IMR-90 (cell line): Measurements from ENCODE around the gene MYO9A. TPM values are rescaled to one million over a fixed set of nuclear protein-coding genes. Genes with fewer than 3 reads are reported as not detected.

Experiments
- ATAC-seq: fragments of 200-7000 bp; cut with Tn5 transposase; 2 replicates; pipeline ENCODE4 v1.9.1; 2020; ENCODE audit warnings: low read depth, mild to moderate bottlenecking, moderate library complexity
- BruUV-seq: library from RNA; stranded (reverse); fragments of 400-500 nt; replicated peaks from 2 replicates; lab custom pipeline; 2021; lab: Mats Ljungman, UMichigan
- CTCF ChIA-PET: fragments of 300-600 bp; formaldehyde crosslinking; extraction: SDS; loops from one replicate; lab custom pipeline; 2021; ENCODE audit warnings: antibody characterized with exemption; lab: Yijun Ruan, JAX
- POLR2A ChIA-PET: fragments of 300-600 bp; sonication (Branson Sonifier 250); formaldehyde crosslinking; loops from one replicate; lab custom pipeline; 2022; ENCODE audit warnings: antibody characterized with exemption; ENCODE audit not compliant: unreplicated experiment; lab: Charles Lee
- DNase-seq: peaks from one replicate; pipeline ENCODE4 v3.0.0; 2013
- H2AFZ ChIP-seq: replicated peaks from 2 replicates; pipeline ENCODE3; 2013; ENCODE audit warnings: low read length, mild to moderate bottlenecking; ENCODE audit not compliant: poor library complexity
- H2AK5ac ChIP-seq: 2 replicates; pipeline ENCODE4 v1.6.1; 2013; ENCODE audit warnings: low read depth, low read length, inconsistent platforms
- H2AK9ac ChIP-seq: replicated peaks from 2 replicates; pipeline ENCODE3; 2013; ENCODE audit warnings: mild to moderate bottlenecking, low read depth, low read length, moderate library complexity; ENCODE audit not compliant: poor library complexity
- H2BK120ac ChIP-seq: 2 replicates; pipeline ENCODE4 v1.6.1; 2013; ENCODE audit warnings: low read depth, low read length, inconsistent platforms
- H2BK15ac ChIP-seq: 3 replicates; pipeline ENCODE4 v1.6.1; 2013; ENCODE audit warnings: low read depth, low read length, inconsistent platforms
- H2BK20ac ChIP-seq: 2 replicates; pipeline ENCODE4 v1.6.1; 2013; ENCODE audit warnings: low read depth, mild to moderate bottlenecking, inconsistent platforms, low read length, moderate library complexity
- H2BK5ac ChIP-seq: 2 replicates; pipeline ENCODE4 v1.6.1; 2013; ENCODE audit warnings: mild to moderate bottlenecking, low read depth, low read length, inconsistent platforms; ENCODE audit not compliant: poor library complexity, severe bottlenecking
- H3K14ac ChIP-seq: replicated peaks from 2 replicates; pipeline ENCODE4 v1.6.1; 2013; ENCODE audit warnings: low read depth, low read length, inconsistent platforms
- H3K18ac ChIP-seq: 2 replicates; pipeline ENCODE4 v1.6.1; 2013; ENCODE audit warnings: low read depth, low read length, control low read depth
- H3K23ac ChIP-seq: 2 replicates; pipeline ENCODE4 v1.6.1; 2013; ENCODE audit warnings: low read depth, low read length, inconsistent platforms
- H3K27ac ChIP-seq: 2 replicates; pipeline ENCODE4 v1.5.1; 2013; ENCODE audit warnings: mild to moderate bottlenecking, control low read depth, low read length; ENCODE audit not compliant: insufficient read depth
- H3K27me3 ChIP-seq: 2 replicates; pipeline ENCODE4 v1.6.1; 2013; ENCODE audit warnings: low read length; ENCODE audit not compliant: control insufficient read depth, insufficient read depth
- H3K36me3 ChIP-seq: 2 replicates; pipeline ENCODE4 v1.6.1; 2013; ENCODE audit warnings: low read length, mixed read lengths; ENCODE audit not compliant: control insufficient read depth, insufficient read depth
- H3K4ac ChIP-seq: 2 replicates; pipeline ENCODE4 v1.6.1; 2013; ENCODE audit warnings: low read depth, low read length, inconsistent platforms
- H3K4me1 ChIP-seq: 2 replicates; pipeline ENCODE4 v1.6.1; 2013; ENCODE audit warnings: low read length, mixed read lengths; ENCODE audit not compliant: control insufficient read depth, insufficient read depth
- H3K4me2 ChIP-seq: 2 replicates; pipeline ENCODE4 v1.6.1; 2013; ENCODE audit warnings: low read depth, mild to moderate bottlenecking, control low read depth, low read length, moderate library complexity
- H3K4me3 ChIP-seq: 2 replicates; pipeline ENCODE4 v1.5.1; 2013; ENCODE audit warnings: low read depth, mild to moderate bottlenecking, control low read depth, low read length, moderate library complexity; ENCODE audit not compliant: insufficient read depth
- H3K56ac ChIP-seq: 2 replicates; pipeline ENCODE4 v1.6.1; 2013; ENCODE audit warnings: low read length, inconsistent platforms; ENCODE audit not compliant: insufficient read depth; ENCODE audit errors: extremely low read depth
- H3K79me1 ChIP-seq, 2 experiments: 2 replicates each; pipeline ENCODE4 v1.6.1; 2013; ENCODE audit warnings: low read length in 2 of 2, inconsistent platforms in 1 of 2, low read depth in 1 of 2
- H3K9ac ChIP-seq: 2 replicates; pipeline ENCODE4 v1.6.1; 2013; ENCODE audit warnings: low read depth, low read length, control low read depth
- H3K9me1 ChIP-seq: 2 replicates; pipeline ENCODE4 v1.6.1; 2013; ENCODE audit warnings: low read length, inconsistent platforms; ENCODE audit not compliant: insufficient read depth
- H3K9me3 ChIP-seq: 2 replicates; pipeline ENCODE4 v1.6.1; 2013; ENCODE audit warnings: low read length; ENCODE audit not compliant: control insufficient read depth, insufficient read depth
- H4K20me1 ChIP-seq: 2 replicates; pipeline ENCODE4 v1.6.1; 2013; ENCODE audit warnings: low read length, inconsistent platforms; ENCODE audit not compliant: insufficient read depth
- H4K5ac ChIP-seq: 2 replicates; pipeline ENCODE4 v1.6.1; 2013; ENCODE audit warnings: mild to moderate bottlenecking, low read depth, low read length, control low read depth
- H4K8ac ChIP-seq, 2 experiments: 2 replicates each; pipeline ENCODE4 v1.6.1; 2013; ENCODE audit warnings: low read depth in 2 of 2, low read length in 2 of 2, control low read depth in 1 of 2, inconsistent platforms in 1 of 2
- H4K91ac ChIP-seq: 2 replicates; pipeline ENCODE4 v1.6.1; 2013; ENCODE audit warnings: low read depth, low read length, inconsistent platforms; ENCODE audit not compliant: insufficient read depth
- CEBPB ChIP-seq: IDR thresholded peaks from 2 replicates; pipeline ENCODE4 v1.6.1; 2012; ENCODE audit warnings: low read depth, low read length, improper control_type of control experiment
- CHD1 ChIP-seq: IDR thresholded peaks from 2 replicates; pipeline ENCODE4 v1.6.1; 2012; ENCODE audit warnings: low read depth, low read length, improper control_type of control experiment
- MAZ ChIP-seq: IDR thresholded peaks from 2 replicates; pipeline ENCODE4 v1.6.1; 2012; ENCODE audit warnings: low read depth, mild to moderate bottlenecking, low read length, improper control_type of control experiment, moderate library complexity, borderline replicate concordance
- POLR2A ChIP-seq: IDR thresholded peaks from 2 replicates; pipeline ENCODE4 v1.6.1; 2012; ENCODE audit warnings: mild to moderate bottlenecking, low read depth, low read length
- RAD21 ChIP-seq: IDR thresholded peaks from 2 replicates; pipeline ENCODE4 v1.6.1; 2012; ENCODE audit warnings: low read length, improper control_type of control experiment
- RCOR1 ChIP-seq: IDR thresholded peaks from 2 replicates; pipeline ENCODE4 v1.6.1; 2012; ENCODE audit warnings: mild to moderate bottlenecking, low read length, improper control_type of control experiment; ENCODE audit not compliant: insufficient replicate concordance
- WGBS, 2 experiments: methylation state at CpG; one replicate each; pipeline versions ENCODE4 v1.1.5 to v1.1.7; 2013; ENCODE audit warnings: missing lambda C conversion rate in 2 of 2; ENCODE audit not compliant: insufficient read length in 1 of 2; ENCODE audit errors: extremely low coverage in 2 of 2; 5-methylcytosine and 5-hydroxymethylcytosine counted together
- dilution Hi-C: fragments of 300-500 bp; cut with HindIII; formaldehyde crosslinking; loops from one replicate; pipeline ENCODE4 v1.14.3; 2018; ENCODE audit warnings: low sequenced_read_pairs; ENCODE audit not compliant: unreplicated experiment
- in situ Hi-C: fragments of 300-500 bp; cut with MboI; formaldehyde crosslinking; loops from 3 replicates; pipeline ENCODE4 v1.14.3; 2019; ENCODE audit warnings: low sequenced_read_pairs, inconsistent platforms, mixed read lengths
- intact Hi-C: fragments of 100-400 bp; cut with micrococcal nuclease; formaldehyde crosslinking; loops from 2 replicates; pipeline ENCODE4 v1.10.0; 2022
- polyA plus RNA-seq, 3 experiments: library from polyadenylated mRNA; depleted of rRNA; stranded (reverse); fragments of >200 nt; gene quantifications; 2 replicates each; pipeline ENCODE4 v1.2.3, GENCODE V29; 2012; ENCODE audit warnings: low replicate concordance in 1 of 3
- total RNA-seq: library from RNA; depleted of rRNA; stranded (reverse); fragments of >200 nt; gene quantifications from 2 replicates; pipeline ENCODE4 v1.2.3, GENCODE V29; 2012
- TF ChIP-seq, protein P1 (sequence below): fragments of 150-350 bp; IDR thresholded peaks from 2 replicates; pipeline ENCODE4 v1.6.1; 2016; ENCODE audit warnings: low read depth, mild to moderate bottlenecking, low read length, moderate library complexity, borderline replicate concordance
- TF ChIP-seq, protein P2 (sequence below): fragments of 150-350 bp; IDR thresholded peaks from 2 replicates; pipeline ENCODE4 v1.6.1; 2017; ENCODE audit warnings: mild to moderate bottlenecking, antibody characterized with exemption, low read length, low read depth

The MYO9A gene
- total and polyA plus RNA-seq, 2 of the 4 experiments (the other 2 are of a cell fraction), result 6.0 to 49.5 TPM

- H3K9me1 ChIP-seq, result no peaks in the 10 kb centered on the region
- no peak overlapping the region for H3K4me3 ChIP-seq
- H2BK15ac ChIP-seq, result no peak overlapping the region
- TF ChIP-seq, protein P1, sequence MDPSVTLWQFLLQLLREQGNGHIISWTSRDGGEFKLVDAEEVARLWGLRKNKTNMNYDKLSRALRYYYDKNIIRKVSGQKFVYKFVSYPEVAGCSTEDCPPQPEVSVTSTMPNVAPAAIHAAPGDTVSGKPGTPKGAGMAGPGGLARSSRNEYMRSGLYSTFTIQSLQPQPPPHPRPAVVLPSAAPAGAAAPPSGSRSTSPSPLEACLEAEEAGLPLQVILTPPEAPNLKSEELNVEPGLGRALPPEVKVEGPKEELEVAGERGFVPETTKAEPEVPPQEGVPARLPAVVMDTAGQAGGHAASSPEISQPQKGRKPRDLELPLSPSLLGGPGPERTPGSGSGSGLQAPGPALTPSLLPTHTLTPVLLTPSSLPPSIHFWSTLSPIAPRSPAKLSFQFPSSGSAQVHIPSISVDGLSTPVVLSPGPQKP, result no peak
- TF ChIP-seq MAZ (no peak), RAD21 (no peak), CHD1 (no peak), CEBPB (no peak), RCOR1 (no peak), POLR2A (no peak)
- TF ChIP-seq, protein P2, sequence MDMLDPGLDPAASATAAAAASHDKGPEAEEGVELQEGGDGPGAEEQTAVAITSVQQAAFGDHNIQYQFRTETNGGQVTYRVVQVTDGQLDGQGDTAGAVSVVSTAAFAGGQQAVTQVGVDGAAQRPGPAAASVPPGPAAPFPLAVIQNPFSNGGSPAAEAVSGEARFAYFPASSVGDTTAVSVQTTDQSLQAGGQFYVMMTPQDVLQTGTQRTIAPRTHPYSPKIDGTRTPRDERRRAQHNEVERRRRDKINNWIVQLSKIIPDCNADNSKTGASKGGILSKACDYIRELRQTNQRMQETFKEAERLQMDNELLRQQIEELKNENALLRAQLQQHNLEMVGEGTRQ, result no peak
- no peak overlapping the region for H3K27ac ChIP-seq
- BruUV-seq, result no TSS peak
- H3K23ac ChIP-seq, result no peak overlapping the region
- no peak overlapping the region for H2AK5ac ChIP-seq
- H3K56ac ChIP-seq, result no peak overlapping the region
- H4K8ac ChIP-seq, result no peak overlapping the region
- H3K79me1 ChIP-seq, result no peaks in the 10 kb centered on the region
- no peaks in the 10 kb centered on the region for H4K20me1 ChIP-seq
- no peak overlapping the region for H2BK120ac ChIP-seq
- no peak overlapping the region for H4K91ac ChIP-seq
- H3K14ac ChIP-seq, result no peak overlapping the region
- H2BK5ac ChIP-seq, result no peak overlapping the region
- H4K5ac ChIP-seq, result no peak overlapping the region
- in situ Hi-C loops, result loop anchor here (10.0 kb wide), 1 partner anchor 699 kb away; no protein-coding TSS in a partner anchor
- dilution Hi-C loops, result no loop called here
- intact Hi-C loops, result loop anchor here (10.0 kb wide), 1 partner anchor 309 kb away; no protein-coding TSS in a partner anchor
- ChIA-PET CTCF (interaction anchor here (0.6 to 0.9 kb wide), 3 partner anchors 138 to 373 kb away, joined by 3 to 6 read pairs (median 4); no protein-coding TSS in a partner anchor), POLR2A (interaction anchor here (0.6 kb wide), 1 partner anchor 24 kb away, joined by 6 read pairs; no protein-coding TSS in a partner anchor)
- H3K9ac ChIP-seq, result no peak overlapping the region
- 40% methylated on average over 1 of the region's 5 CpGs; no CpG with 5 or more reads in 1 of the 2 experiments for WGBS, 2 experiments
- H3K36me3 ChIP-seq, result no peaks in the 10 kb centered on the region
- no peak overlapping the region for H3K4me2 ChIP-seq
- ATAC-seq, result peak; percentile 33
- H3K4me1 ChIP-seq, result peaks cover 8% of the 10 kb centered on the region; the same call in 1 of the 2 replicates
- DNase-seq, result peak; percentile 13
- H3K9me3 ChIP-seq, result no peaks in the 10 kb centered on the region
- H3K18ac ChIP-seq, result no peak overlapping the region
- no peak overlapping the region for H3K4ac ChIP-seq
- H2AFZ ChIP-seq, result peak overlapping the region; percentile 29
- no peak overlapping the region for H2AK9ac ChIP-seq
- no peak overlapping the region for H2BK20ac ChIP-seq
- H3K27me3 ChIP-seq, result no peaks in the 10 kb centered on the region
Observed at GRCh38 chr15:72153269-72154000, 35.5 kb upstream of the MYO9A start.
